NCI-H1694 treated with DMSO at 0.1 percent for 48 hours (cell line): ENCODE results near the gene DCDC2B.
"Not testable (repeated sequence)": the region's sequence is repeated elsewhere in the genome, so short reads cannot be mapped to it uniquely, and the experiment has no call there.

Source experiments
- DNase-seq: peaks from one replicate; lab custom pipeline; 2025; lab: John Stamatoyannopoulos, UW

The DCDC2B gene

GRCh38 chr1:32208891-32209328, at the start of gene DCDC2B:
TSS of gene DCDC2B (plus strand) at chr1:32209089. CDS start at chr1:32209094, 5 bp downstream.
- DNase-seq, result no peak

- no peak for DNase-seq
Measured at GRCh38 chr1:32159189-32159588, 49.7 kb upstream of the DCDC2B start.

GRCh38 chr1:32163405-32163804, 45.5 kb upstream of the DCDC2B start:
- no peak for DNase-seq

GRCh38 chr1:32165633-32166032, 43.3 kb upstream of the DCDC2B start:
- not testable (repeated sequence) for DNase-seq

- no peak for DNase-seq
Measured at GRCh38 chr1:32170991-32171390, 37.9 kb upstream of the DCDC2B start.

- no peak for DNase-seq
Measured at GRCh38 chr1:32172621-32173245, 36.2 kb upstream of the DCDC2B start.

GRCh38 chr1:32178380-32179192, 30.3 kb upstream of the DCDC2B start:
- DNase-seq, result no peak

- no peak for DNase-seq
Measured at GRCh38 chr1:32179193-32179442, 29.8 kb upstream of the DCDC2B start.

- DNase-seq, result peak; percentile 66
Measured at GRCh38 chr1:32179443-32180185, 29.3 kb upstream of the DCDC2B start, which contains the start of gene TXLNA. TSS of gene TXLNA (plus strand) at chr1:32179675. CDS start at chr1:32180346, 671 bp downstream.

GRCh38 chr1:32180186-32181060, 28.5 kb upstream of the DCDC2B start:
- DNase-seq, result no peak

GRCh38 chr1:32181065-32181464, 27.8 kb upstream of the DCDC2B start:
- DNase-seq, result no peak

GRCh38 chr1:32181563-32181962, 27.3 kb upstream of the DCDC2B start:
- no peak for DNase-seq

- no peak for DNase-seq
Measured at GRCh38 chr1:32182060-32182459, 26.8 kb upstream of the DCDC2B start.

- DNase-seq, result no peak
Measured at GRCh38 chr1:32184650-32185049, 24.2 kb upstream of the DCDC2B start.

GRCh38 chr1:32186077-32186476, 22.8 kb upstream of the DCDC2B start:
- DNase-seq, result no peak

- DNase-seq, result no peak
Measured at GRCh38 chr1:32186491-32186890, 22.4 kb upstream of the DCDC2B start.

GRCh38 chr1:32187850-32188249, 21.0 kb upstream of the DCDC2B start:
- DNase-seq, result no peak

- no peak for DNase-seq
Measured at GRCh38 chr1:32192220-32192948, 16.5 kb upstream of the DCDC2B start.

GRCh38 chr1:32194984-32195383, 13.9 kb upstream of the DCDC2B start:
- DNase-seq, result no peak

- no peak for DNase-seq
Measured at GRCh38 chr1:32195531-32195930, 13.4 kb upstream of the DCDC2B start.
